DOHH2 (cell line): ENCODE measurements around the gene FNDC3B.

Experiments used
- EZH2phosphoT487 ChIP-seq: fragments of 200-600 bp; sonication (generic); IDR thresholded peaks from 2 replicates; pipeline ENCODE4 v1.6.1; 2017; ENCODE audit warnings: borderline replicate concordance, mild to moderate bottlenecking, antibody characterized with exemption, low read length, moderate library complexity, mixed read lengths
- TF ChIP-seq, protein P1 (sequence below): fragments of 200-600 bp; sonication (generic); IDR thresholded peaks from one replicate; pipeline ENCODE4 v1.5.1; 2014; ENCODE audit warnings: antibody characterized with exemption, mild to moderate bottlenecking, low read depth, low read length; ENCODE audit not compliant: poor library complexity, severe bottlenecking

DNA sequence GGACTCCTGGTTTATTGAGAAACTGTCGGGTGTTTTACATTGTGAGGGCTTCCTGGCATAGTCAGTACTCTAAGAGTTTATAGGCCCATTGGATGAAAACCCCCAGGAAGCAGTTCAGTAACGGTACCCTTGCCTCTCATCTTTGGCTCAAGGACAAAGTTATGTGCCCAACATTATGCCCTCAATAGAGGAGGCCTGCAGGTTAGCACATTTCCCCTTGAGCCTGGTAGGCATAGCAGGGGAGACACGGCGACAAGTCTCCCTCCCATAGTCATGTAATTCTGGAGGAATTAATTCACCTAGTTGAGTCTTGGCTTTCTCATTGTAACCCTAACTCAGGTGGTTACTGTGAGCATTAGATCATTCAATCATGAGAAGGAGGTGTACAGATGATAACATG lies 348.4 kb downstream of the FNDC3B start:
- TF ChIP-seq, protein P1, sequence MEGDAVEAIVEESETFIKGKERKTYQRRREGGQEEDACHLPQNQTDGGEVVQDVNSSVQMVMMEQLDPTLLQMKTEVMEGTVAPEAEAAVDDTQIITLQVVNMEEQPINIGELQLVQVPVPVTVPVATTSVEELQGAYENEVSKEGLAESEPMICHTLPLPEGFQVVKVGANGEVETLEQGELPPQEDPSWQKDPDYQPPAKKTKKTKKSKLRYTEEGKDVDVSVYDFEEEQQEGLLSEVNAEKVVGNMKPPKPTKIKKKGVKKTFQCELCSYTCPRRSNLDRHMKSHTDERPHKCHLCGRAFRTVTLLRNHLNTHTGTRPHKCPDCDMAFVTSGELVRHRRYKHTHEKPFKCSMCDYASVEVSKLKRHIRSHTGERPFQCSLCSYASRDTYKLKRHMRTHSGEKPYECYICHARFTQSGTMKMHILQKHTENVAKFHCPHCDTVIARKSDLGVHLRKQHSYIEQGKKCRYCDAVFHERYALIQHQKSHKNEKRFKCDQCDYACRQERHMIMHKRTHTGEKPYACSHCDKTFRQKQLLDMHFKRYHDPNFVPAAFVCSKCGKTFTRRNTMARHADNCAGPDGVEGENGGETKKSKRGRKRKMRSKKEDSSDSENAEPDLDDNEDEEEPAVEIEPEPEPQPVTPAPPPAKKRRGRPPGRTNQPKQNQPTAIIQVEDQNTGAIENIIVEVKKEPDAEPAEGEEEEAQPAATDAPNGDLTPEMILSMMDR = no peak
- no peak for TF ChIP-seq EZH2phosphoT487
